ENCODE measurements around the gene CLEC2A. TPM values are rescaled to one million over a fixed set of nuclear protein-coding genes. Genes with fewer than 3 reads are reported as not detected.

CLEC2A gene
- total RNA-seq, 2 experiments from 2014 or later: not detected

GRCh38 chr12:9869307-9870161 lies 62.6 kb downstream of the CLEC2A start, which contains the start of gene CLEC2B:
Gene CLEC2B (minus strand): TSS chr12:9869354.
- Mint-ChIP-seq H3K9me3 (no peaks in the 10 kb centered on the region), H3K4me1 (peaks cover 19% of the 10 kb centered on the region), H3K4me3 (peak within 1 kb of the TSS; percentile 85), H3K27ac (peak within 1 kb of the TSS; percentile 92), H3K36me3 (ENCODE audit: low read depth) (peaks cover 22% of the 10 kb centered on the region), H3K27me3 (no peaks in the 10 kb centered on the region)
- DNase-seq: no peak
- ChIA-PET POLR2A (interaction anchor here (0.6 to 6.6 kb wide), 19 partner anchors 12 to 339 kb away, joined by 3 to 298 read pairs (median 7); partner anchors contain the start of genes CD69, CLEC12B and CLEC2D), CTCF (interaction anchor here (1.0 to 4.1 kb wide), 5 partner anchors 37 to 127 kb away, joined by 3 to 34 read pairs (median 9); no protein-coding TSS in a partner anchor)

DNA sequence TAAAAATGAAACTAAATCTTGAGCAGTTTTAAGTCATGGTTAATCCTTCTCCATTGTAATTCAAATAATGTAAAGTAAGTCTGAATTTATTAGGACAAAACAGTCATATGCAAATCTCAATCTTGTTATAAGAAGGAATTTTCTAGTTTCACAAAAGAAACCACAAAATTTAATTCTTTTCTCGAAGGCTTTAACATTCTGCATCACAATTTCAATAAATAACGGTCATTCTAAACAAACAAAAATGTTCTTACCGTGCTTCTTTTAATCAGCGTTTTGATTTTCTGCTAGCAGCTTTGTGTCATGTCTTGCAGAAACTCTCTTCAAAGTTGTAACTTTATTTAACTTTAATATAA lies 63.2 kb downstream of the CLEC2A start:
- Mint-ChIP-seq H3K4me3 (peak overlapping the region; percentile 85), H3K27ac (peak overlapping the region; percentile 92), H3K4me1 (peaks cover 24% of the 10 kb centered on the region), H3K27me3 (no peaks in the 10 kb centered on the region), H3K36me3 (ENCODE audit: low read depth) (peaks cover 28% of the 10 kb centered on the region), H3K9me3 (peaks cover 3% of the 10 kb centered on the region)
- POLR2A ChIA-PET: interaction anchor here (0.6 to 6.6 kb wide), 20 partner anchors 11 to 340 kb away, joined by 3 to 298 read pairs (median 7); partner anchors contain the start of genes CD69, CLEC12B and CLEC2D
- CTCF ChIA-PET: interaction anchor here (0.8 to 4.1 kb wide), 5 partner anchors 38 to 126 kb away, joined by 3 to 34 read pairs (median 9); no protein-coding TSS in a partner anchor
- no peak for DNase-seq

- H3K36me3 Mint-ChIP-seq (ENCODE audit: low read depth): peaks cover 33% of the 10 kb centered on the region
- peaks cover 30% of the 10 kb centered on the region for H3K4me1 Mint-ChIP-seq
- ChIA-PET CTCF (interaction anchor here (0.6 to 4.1 kb wide), 8 partner anchors 39 to 1211 kb away, joined by 3 to 34 read pairs (median 6); no protein-coding TSS in a partner anchor), POLR2A (interaction anchor here (0.6 to 6.6 kb wide), 15 partner anchors 10 to 419 kb away, joined by 3 to 298 read pairs (median 15); partner anchors contain the start of genes CD69 and CLEC2D)
- peaks cover 7% of the 10 kb centered on the region for H3K9me3 Mint-ChIP-seq
- H3K27me3 Mint-ChIP-seq: no peaks in the 10 kb centered on the region
- no peak for DNase-seq
- H3K27ac Mint-ChIP-seq: peak overlapping the region; percentile 92
- H3K4me3 Mint-ChIP-seq: peak overlapping the region; percentile 85
Observed at GRCh38 chr12:9868311-9868801, 63.8 kb downstream of the CLEC2A start.

DNA sequence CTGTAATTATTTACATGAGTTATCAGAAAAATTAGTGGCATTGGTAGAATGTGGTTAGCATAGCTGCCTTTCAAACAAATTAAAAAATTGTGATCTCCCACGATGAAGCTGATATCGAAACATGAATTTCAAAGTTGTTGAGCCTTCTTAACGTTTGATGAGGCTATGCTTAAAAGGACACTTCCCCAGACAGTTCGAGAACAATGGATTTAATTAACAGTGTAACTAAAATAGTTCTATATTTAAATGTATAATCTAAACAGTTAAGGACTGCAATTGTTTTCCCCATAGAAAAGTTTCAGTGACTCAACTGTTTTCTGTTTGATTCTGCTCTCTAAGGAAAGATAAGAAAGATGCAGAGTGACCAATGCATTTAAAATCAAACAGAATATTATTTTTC lies 64.6 kb downstream of the CLEC2A start:
- CTCF ChIA-PET: interaction anchor here (0.6 to 4.1 kb wide), 5 partner anchors 54 to 1210 kb away, joined by 3 to 34 read pairs (median 8); no protein-coding TSS in a partner anchor
- Mint-ChIP-seq H3K27ac (peak overlapping the region; percentile 73), H3K36me3 (ENCODE audit: low read depth) (peaks cover 42% of the 10 kb centered on the region), H3K4me1 (peaks cover 38% of the 10 kb centered on the region), H3K27me3 (no peaks in the 10 kb centered on the region), H3K4me3 (peak overlapping the region; percentile 93), H3K9me3 (peaks cover 14% of the 10 kb centered on the region)
- POLR2A ChIA-PET: interaction anchor here (0.9 to 6.6 kb wide), 20 partner anchors 12 to 252 kb away, joined by 3 to 298 read pairs (median 8); partner anchors contain the start of genes CD69, CLEC2D and CLECL1
- no peak for DNase-seq

DNA sequence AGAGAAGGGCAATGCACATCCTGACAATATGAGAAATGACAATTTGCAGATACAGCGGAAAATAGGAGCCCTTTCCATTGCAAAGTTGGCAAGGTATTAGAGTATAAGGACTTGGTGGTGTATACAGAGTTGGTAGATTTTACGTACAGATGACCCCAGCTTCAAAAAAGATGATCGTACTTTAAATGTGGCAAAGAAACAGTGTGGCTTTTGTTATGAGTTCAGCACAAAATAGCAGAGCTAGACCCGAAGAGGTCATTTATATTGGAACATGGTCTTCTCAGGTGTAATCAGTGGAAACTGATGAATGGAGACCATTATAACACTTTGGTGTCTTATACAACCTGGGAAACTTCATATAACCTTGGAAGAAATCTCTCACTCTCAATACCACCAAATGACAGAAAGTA lies 65.3 kb downstream of the CLEC2A start:
- Mint-ChIP-seq H3K27me3 (no peaks in the 10 kb centered on the region), H3K27ac (peak overlapping the region; percentile 92), H3K9me3 (peaks cover 16% of the 10 kb centered on the region), H3K4me3 (peak overlapping the region; percentile 93), H3K4me1 (peaks cover 39% of the 10 kb centered on the region), H3K36me3 (ENCODE audit: low read depth) (peaks cover 44% of the 10 kb centered on the region)
- ChIA-PET POLR2A (interaction anchor here (0.9 to 6.6 kb wide), 21 partner anchors 11 to 252 kb away, joined by 3 to 298 read pairs (median 6); partner anchors contain the start of genes CD69, CLEC2D and CLECL1), CTCF (interaction anchor here (0.7 to 4.1 kb wide), 5 partner anchors 53 to 124 kb away, joined by 3 to 34 read pairs (median 8); no protein-coding TSS in a partner anchor)
- DNase-seq: no peak

DNA sequence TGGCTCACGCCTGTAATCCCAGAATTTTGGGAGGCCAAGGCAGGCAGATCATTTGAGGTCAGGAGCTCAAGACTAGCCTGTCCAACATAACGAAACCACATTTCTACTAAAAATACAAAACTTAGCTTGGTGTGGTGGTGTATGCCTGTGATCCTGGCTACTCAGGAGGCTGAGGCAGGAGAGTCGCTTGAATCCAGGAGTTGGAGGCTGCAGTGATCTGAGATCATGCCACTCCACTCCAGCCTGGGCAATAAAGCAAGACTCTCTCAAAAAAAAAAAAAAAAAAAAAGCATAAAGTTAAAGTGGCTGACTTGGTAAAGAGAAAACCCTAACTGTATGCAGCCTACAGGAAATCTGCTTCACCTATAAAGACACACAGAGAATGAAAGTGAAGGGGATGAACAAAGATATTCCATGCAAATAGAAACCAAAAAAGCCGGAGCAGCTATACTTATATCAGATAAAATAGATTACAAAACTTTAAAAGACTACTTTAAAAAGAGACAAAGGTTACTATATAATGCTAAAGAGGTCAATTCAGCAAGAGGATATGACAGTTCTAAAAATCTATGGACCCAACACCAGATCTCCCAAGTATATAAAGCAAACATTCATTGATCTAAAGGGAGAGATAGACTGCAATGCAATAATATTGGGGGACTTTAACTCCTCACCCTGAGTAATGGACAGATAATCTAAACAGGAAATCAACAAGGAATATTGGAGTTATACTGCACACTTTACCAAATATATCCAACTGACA lies 67.1 kb downstream of the CLEC2A start:
- peaks cover 53% of the 10 kb centered on the region for H3K36me3 Mint-ChIP-seq (ENCODE audit: low read depth)
- DNase-seq: no peak
- CTCF ChIA-PET: interaction anchor here (0.7 to 1.7 kb wide), 8 partner anchors 22 to 105 kb away, joined by 3 to 4 read pairs (median 3); partner anchors contain the start of gene CD69
- peak overlapping the region; percentile 77 for H3K27ac Mint-ChIP-seq
- POLR2A ChIA-PET: interaction anchor here (1.0 to 6.6 kb wide), 8 partner anchors 14 to 215 kb away, joined by 3 to 298 read pairs (median 4); partner anchors contain the start of genes CD69 and CLEC2D
- peak overlapping the region; percentile 93 for H3K4me3 Mint-ChIP-seq
- H3K27me3 Mint-ChIP-seq: no peaks in the 10 kb centered on the region
- H3K4me1 Mint-ChIP-seq: peaks cover 40% of the 10 kb centered on the region
- H3K9me3 Mint-ChIP-seq: peaks cover 16% of the 10 kb centered on the region

Other genes with a start within 250 kb of the CLEC2A start
- 10 to 100 TPM; 13.5 to 15.4 TPM for gene CLECL1, start 199.3 kb downstream of the CLEC2A start, total RNA-seq
- 100 to 1,000 TPM; 196 to 197 TPM for gene CD69, start 171.5 kb downstream of the CLEC2A start, total RNA-seq
- gene KLRF1, start 104.9 kb downstream of the CLEC2A start, total RNA-seq: under 1 TPM; 0.38 to 0.48 TPM
- 10 to 100 TPM; 79.6 to 79.7 TPM for gene CLEC2B, start 63.0 kb downstream of the CLEC2A start, total RNA-seq
- gene KLRF2, start 50.9 kb downstream of the CLEC2A start, total RNA-seq: not detected
- under 1 TPM; 0.60 to 0.65 TPM for gene CLEC12A, start 39.0 kb upstream of the CLEC2A start, total RNA-seq
- not detected for gene CLEC1B, start 66.8 kb upstream of the CLEC2A start, total RNA-seq
- gene CLEC12B, start 78.3 kb upstream of the CLEC2A start, total RNA-seq: not detected
- not detected for gene CLEC9A, start 98.3 kb upstream of the CLEC2A start, total RNA-seq
- not detected for gene CLEC1A, start 166.6 kb upstream of the CLEC2A start, total RNA-seq
- not detected for gene CLEC7A, start 197.8 kb upstream of the CLEC2A start, total RNA-seq
- gene OLR1, start 239.8 kb upstream of the CLEC2A start, total RNA-seq: not detected
- not detected for gene TMEM52B, start 246.7 kb upstream of the CLEC2A start, total RNA-seq

Data from activated CD4-positive, alpha-beta memory T cell treated with anti-CD3 and anti-CD28 coated beads, Interleukin-2, amount 10 ng/mL, durations not matched to agents 7 days and 5 days (primary cell).